GM18858 (cell line): ENCODE results near the gene WDFY1.
A peak's percentile ranks its signal among the peaks of the same experiment; 100 is the strongest.
"Not testable (repeated sequence)": the region's sequence is repeated elsewhere in the genome, so short reads cannot be mapped to it uniquely, and the experiment has no call there.

ENCODE experiments used
- ATAC-seq: cut with Tn5 transposase; IDR thresholded peaks from one replicate; pipeline ENCODE4 v1.9.1; 2021; ENCODE audit not compliant: unreplicated experiment

The WDFY1 gene

GRCh38 chr2:223957092-223957851, 12.1 kb upstream of the WDFY1 start, which contains the start of gene MRPL44:
MRPL44 (plus strand) TSS chr2:223957463; CDS start chr2:223957473, 10 bp downstream.
- peak; percentile 69 for ATAC-seq

- peak; percentile 29 for ATAC-seq
Observed at GRCh38 chr2:223956300-223956699, 11.2 kb upstream of the WDFY1 start.

GRCh38 chr2:223954401-223954800, 9.3 kb upstream of the WDFY1 start:
- ATAC-seq, result no peak

- peak; percentile 42 for ATAC-seq
Observed at GRCh38 chr2:223952280-223952968, 7.3 kb upstream of the WDFY1 start.

GRCh38 chr2:223950448-223951347, 5.6 kb upstream of the WDFY1 start:
- no peak for ATAC-seq

- ATAC-seq, result no peak
Observed at GRCh38 chr2:223949241-223949840, 4.2 kb upstream of the WDFY1 start.

- ATAC-seq, result no peak
Observed at GRCh38 chr2:223947711-223948205, 2.6 kb upstream of the WDFY1 start.

- ATAC-seq, result no peak
Observed at GRCh38 chr2:223945755-223946154, 620 bp upstream of the WDFY1 start.

- ATAC-seq, result no peak
Observed at GRCh38 chr2:223944166-223944702, 901 bp downstream of the WDFY1 start.

GRCh38 chr2:223943561-223944008, 1.6 kb downstream of the WDFY1 start:
- no peak for ATAC-seq

- ATAC-seq, result no peak
Observed at GRCh38 chr2:223943135-223943534, 2.0 kb downstream of the WDFY1 start.

GRCh38 chr2:223941579-223942277, 3.4 kb downstream of the WDFY1 start:
- peak; percentile 60 for ATAC-seq

- not testable (repeated sequence) for ATAC-seq
Observed at GRCh38 chr2:223939438-223939837, 5.7 kb downstream of the WDFY1 start.

- no peak for ATAC-seq
Observed at GRCh38 chr2:223937535-223937934, 7.6 kb downstream of the WDFY1 start.

- ATAC-seq, result no peak
Observed at GRCh38 chr2:223936862-223937326, 8.2 kb downstream of the WDFY1 start.

GRCh38 chr2:223935459-223936125, 9.5 kb downstream of the WDFY1 start:
- ATAC-seq, result no peak

GRCh38 chr2:223934870-223935269, 10.3 kb downstream of the WDFY1 start:
- no peak for ATAC-seq

GRCh38 chr2:223932816-223933800, 12.0 kb downstream of the WDFY1 start:
- no peak for ATAC-seq
